Measurements from ENCODE around the gene NDUFS2.

Gene NDUFS2

DNA sequence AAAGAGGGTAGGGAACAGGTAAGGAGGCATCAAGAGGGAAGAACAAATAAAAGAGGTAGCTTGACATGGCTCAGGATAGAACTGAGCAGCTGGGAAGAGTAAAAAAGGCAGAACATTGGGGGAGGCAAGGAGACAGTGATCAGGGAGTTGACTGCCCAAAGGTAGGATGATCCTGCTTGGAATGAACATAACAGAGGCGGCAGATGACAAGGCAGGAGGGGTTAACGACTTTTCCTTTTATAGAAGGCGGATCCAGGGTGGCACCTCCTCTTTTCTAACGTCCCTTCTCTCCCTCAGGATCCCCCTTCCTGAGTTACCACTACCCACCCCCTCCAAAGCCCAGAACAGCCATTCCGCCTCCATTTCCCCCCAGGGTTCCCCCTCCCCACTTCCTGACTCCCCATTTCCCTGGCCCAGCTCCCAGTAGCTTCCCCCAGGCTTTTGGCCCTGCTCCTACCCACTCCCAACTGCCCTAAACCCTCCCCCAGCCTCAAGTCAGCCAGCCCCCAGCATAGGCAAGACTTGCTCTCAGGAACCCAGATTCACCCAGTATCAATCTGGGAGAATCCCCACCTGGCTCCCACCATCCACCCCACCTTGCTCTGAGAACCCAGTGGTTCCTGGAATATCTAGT is 2.5 kb upstream of the NDUFS2 start:
- Histone ChIP-seq H3K36me3 (ENCODE audit: low read depth) (peaks cover 15% of the 10 kb centered on the region), H3K27ac (ENCODE audit: poor library complexity, severe bottlenecking) (no peak overlapping the region), H3K4me1 (ENCODE audit: insufficient read depth, poor library complexity, severe bottlenecking) (peaks cover 6% of the 10 kb centered on the region), H3K9me3 (ENCODE audit: severe bottlenecking) (no peaks in the 10 kb centered on the region), H3K27me3 (ENCODE audit: insufficient read depth, poor library complexity, severe bottlenecking) (no peaks in the 10 kb centered on the region), H3K4me3 (ENCODE audit: severe bottlenecking) (no peak overlapping the region)
- DNase-seq (ENCODE audit: low spot score): no peak
- ATAC-seq (ENCODE audit: low read depth): no peak
- TF ChIP-seq, protein P1, sequence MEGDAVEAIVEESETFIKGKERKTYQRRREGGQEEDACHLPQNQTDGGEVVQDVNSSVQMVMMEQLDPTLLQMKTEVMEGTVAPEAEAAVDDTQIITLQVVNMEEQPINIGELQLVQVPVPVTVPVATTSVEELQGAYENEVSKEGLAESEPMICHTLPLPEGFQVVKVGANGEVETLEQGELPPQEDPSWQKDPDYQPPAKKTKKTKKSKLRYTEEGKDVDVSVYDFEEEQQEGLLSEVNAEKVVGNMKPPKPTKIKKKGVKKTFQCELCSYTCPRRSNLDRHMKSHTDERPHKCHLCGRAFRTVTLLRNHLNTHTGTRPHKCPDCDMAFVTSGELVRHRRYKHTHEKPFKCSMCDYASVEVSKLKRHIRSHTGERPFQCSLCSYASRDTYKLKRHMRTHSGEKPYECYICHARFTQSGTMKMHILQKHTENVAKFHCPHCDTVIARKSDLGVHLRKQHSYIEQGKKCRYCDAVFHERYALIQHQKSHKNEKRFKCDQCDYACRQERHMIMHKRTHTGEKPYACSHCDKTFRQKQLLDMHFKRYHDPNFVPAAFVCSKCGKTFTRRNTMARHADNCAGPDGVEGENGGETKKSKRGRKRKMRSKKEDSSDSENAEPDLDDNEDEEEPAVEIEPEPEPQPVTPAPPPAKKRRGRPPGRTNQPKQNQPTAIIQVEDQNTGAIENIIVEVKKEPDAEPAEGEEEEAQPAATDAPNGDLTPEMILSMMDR (IDR thresholded peaks at IDR 0.05; ENCODE audit: poor library complexity, severe bottlenecking): no peak

DNA sequence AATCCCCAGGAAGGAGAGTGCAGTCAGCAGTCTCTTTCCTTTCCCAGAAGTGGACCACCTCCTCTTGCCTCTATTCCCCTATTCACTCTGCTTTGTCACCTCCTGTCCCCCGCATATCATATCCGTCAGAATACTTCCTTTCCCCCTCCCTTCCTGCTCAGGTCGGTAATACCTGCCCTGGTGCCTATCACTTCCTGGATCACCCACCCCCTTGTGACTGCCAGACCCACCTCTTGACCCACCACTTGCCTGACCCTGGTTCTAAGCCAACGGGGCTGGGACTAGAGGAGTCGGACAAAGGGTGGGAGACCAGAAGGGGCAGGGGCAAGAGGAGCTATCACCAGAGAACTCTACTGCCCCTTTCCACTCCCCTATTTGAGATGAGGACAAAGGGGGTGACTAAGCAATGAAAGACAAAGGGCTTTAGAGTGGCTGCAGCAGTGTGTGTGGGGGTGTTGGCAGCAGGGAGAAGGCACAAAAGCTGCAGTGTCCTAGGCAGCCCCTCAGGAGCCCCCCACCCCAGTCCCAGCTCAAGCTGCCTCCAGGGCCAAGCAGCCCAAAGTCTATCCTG is 1.7 kb upstream of the NDUFS2 start:
- ATAC-seq (ENCODE audit: low read depth): no peak
- Histone ChIP-seq H3K9me3 (ENCODE audit: severe bottlenecking) (no peaks in the 10 kb centered on the region), H3K4me3 (ENCODE audit: severe bottlenecking) (no peak overlapping the region), H3K36me3 (ENCODE audit: low read depth) (peaks cover 23% of the 10 kb centered on the region), H3K27ac (ENCODE audit: poor library complexity, severe bottlenecking) (peak overlapping the region; percentile 47), H3K4me1 (ENCODE audit: insufficient read depth, poor library complexity, severe bottlenecking) (peaks cover 6% of the 10 kb centered on the region), H3K27me3 (ENCODE audit: insufficient read depth, poor library complexity, severe bottlenecking) (no peaks in the 10 kb centered on the region)
- no peak for DNase-seq (ENCODE audit: low spot score)
- TF ChIP-seq, protein P1 (IDR thresholded peaks at IDR 0.05; ENCODE audit: poor library complexity, severe bottlenecking): no peak

DNA sequence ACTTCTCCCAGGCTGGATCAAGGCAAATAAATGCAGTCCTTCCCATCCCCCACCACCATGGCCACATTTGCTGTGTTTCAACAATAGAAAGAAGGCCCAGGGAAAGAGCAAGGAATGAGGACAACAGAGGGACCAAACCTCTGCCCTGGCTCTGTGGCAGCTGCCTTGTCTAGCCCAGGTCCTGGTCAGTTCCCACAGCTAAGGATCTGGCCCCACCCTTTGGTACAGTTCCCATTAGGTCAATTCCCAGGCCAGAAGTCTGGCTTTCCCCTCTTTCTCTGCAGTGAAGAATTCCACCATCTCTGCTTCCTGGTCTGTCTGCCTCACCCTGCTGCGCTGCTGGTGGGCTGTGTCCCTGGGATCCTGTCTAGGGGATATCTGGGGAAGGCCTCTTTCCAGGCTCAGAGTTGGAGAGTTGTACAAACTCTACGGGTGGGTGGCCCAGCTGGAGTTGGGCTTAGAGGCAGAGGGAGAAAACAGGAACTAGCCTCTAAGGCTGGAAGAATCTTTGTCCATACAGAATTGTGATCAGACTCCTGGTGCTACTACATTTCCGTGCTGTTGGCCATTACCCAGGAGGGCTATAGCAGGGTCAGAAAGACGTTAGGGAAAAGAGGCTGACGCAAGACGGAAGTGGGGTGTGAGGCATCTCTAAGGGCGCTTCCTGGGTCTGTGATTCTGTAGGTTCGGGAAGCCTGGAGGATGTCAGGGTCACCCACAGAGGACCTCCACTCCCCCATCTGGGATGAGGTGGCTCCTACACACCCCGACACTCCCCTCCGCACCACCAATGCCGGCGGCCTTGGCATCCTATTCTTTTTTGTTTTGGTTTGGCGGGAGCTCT is 953 bp upstream of the NDUFS2 start:
- ATAC-seq (ENCODE audit: low read depth) (no peak), DNase-seq (ENCODE audit: low spot score) (no peak)
- TF ChIP-seq, protein P1 (IDR thresholded peaks at IDR 0.05; ENCODE audit: poor library complexity, severe bottlenecking): no peak
- Histone ChIP-seq H3K36me3 (ENCODE audit: low read depth) (peaks cover 30% of the 10 kb centered on the region), H3K27ac (ENCODE audit: poor library complexity, severe bottlenecking) (peak overlapping the region; percentile 47), H3K27me3 (ENCODE audit: insufficient read depth, poor library complexity, severe bottlenecking) (no peaks in the 10 kb centered on the region), H3K4me3 (ENCODE audit: severe bottlenecking) (peak overlapping the region; percentile 58), H3K9me3 (ENCODE audit: severe bottlenecking) (no peaks in the 10 kb centered on the region), H3K4me1 (ENCODE audit: insufficient read depth, poor library complexity, severe bottlenecking) (peaks cover 6% of the 10 kb centered on the region)

DNA sequence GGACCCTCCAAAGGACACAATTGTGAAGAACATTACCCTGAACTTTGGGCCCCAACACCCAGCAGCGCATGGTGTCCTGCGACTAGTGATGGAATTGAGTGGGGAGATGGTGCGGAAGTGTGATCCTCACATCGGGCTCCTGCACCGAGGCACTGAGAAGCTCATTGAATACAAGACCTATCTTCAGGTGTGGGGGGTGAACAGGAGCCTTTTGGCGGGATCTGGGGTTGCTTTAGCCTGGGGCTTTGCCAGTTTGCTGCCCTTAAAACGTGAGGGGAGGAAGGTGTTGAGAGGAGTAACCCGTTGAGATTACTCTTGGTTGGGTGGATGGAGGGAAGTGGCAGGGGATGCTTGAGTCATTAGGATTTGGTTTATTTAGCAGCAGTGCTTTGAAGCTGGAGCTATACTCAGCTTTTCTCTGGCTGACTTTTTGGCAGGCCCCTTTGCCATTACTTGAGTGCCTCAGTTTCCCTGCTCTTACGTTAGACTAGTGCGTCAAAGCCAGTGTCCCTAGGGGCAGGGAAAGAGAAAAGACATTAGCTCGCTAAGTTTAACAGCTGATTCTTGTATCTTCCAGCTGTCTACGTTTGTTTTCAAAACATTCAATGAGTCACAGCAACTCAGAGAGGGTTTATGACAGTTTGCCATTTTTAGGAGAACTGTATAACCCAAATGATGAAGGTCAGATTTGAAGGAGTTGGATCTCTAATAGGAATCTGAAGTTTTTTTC is 4.4 kb downstream of the NDUFS2 start:
- Histone ChIP-seq H3K9me3 (ENCODE audit: severe bottlenecking) (no peaks in the 10 kb centered on the region), H3K4me1 (ENCODE audit: insufficient read depth, poor library complexity, severe bottlenecking) (peaks cover 2% of the 10 kb centered on the region), H3K4me3 (ENCODE audit: severe bottlenecking) (no peak overlapping the region), H3K27me3 (ENCODE audit: insufficient read depth, poor library complexity, severe bottlenecking) (no peaks in the 10 kb centered on the region), H3K27ac (ENCODE audit: poor library complexity, severe bottlenecking) (no peak overlapping the region), H3K36me3 (ENCODE audit: low read depth) (peaks cover 78% of the 10 kb centered on the region)
- DNase-seq (ENCODE audit: low spot score): no peak
- TF ChIP-seq, protein P1 (IDR thresholded peaks at IDR 0.05; ENCODE audit: poor library complexity, severe bottlenecking): no peak
- no peak for ATAC-seq (ENCODE audit: low read depth)
